DMS153 treated with DMSO at 0.1 percent for 48 hours (cell line): Measurements from ENCODE around the gene FCMR.

ENCODE experiments used
- DNase-seq: peaks from one replicate; lab custom pipeline; 2025; ENCODE audit not compliant: unreplicated experiment; lab: John Stamatoyannopoulos, UW

FCMR gene

GRCh38 chr1:206951318-206952100 is 29.8 kb upstream of the FCMR start:
- no peak for DNase-seq

GRCh38 chr1:206949641-206950040 is 27.9 kb upstream of the FCMR start:
- no peak for DNase-seq

GRCh38 chr1:206949208-206949607 is 27.5 kb upstream of the FCMR start:
- no peak for DNase-seq

- DNase-seq: no peak
These were observed 25.5 kb upstream of the FCMR start for GRCh38 chr1:206947255-206947654.

- DNase-seq: no peak
These were observed 24.5 kb upstream of the FCMR start, which contains the start of gene PIGR for GRCh38 chr1:206946261-206946660. PIGR (minus strand) TSS chr1:206946466; CDS start chr1:206940531, 5,935 bp downstream.

GRCh38 chr1:206945779-206946178 is 24.0 kb upstream of the FCMR start:
- DNase-seq: no peak

GRCh38 chr1:206944703-206945102 is 23.0 kb upstream of the FCMR start:
- DNase-seq: no peak

GRCh38 chr1:206941766-206942418 is 20.2 kb upstream of the FCMR start:
- no peak for DNase-seq

GRCh38 chr1:206940588-206940936 is 18.8 kb upstream of the FCMR start:
- DNase-seq: no peak

- DNase-seq: no peak
These were observed 18.3 kb upstream of the FCMR start for GRCh38 chr1:206939841-206940587.

GRCh38 chr1:206939131-206939530 is 17.4 kb upstream of the FCMR start:
- no peak for DNase-seq

- DNase-seq: no peak
These were observed 15.7 kb upstream of the FCMR start for GRCh38 chr1:206937425-206937824.

GRCh38 chr1:206935491-206936067 is 13.8 kb upstream of the FCMR start:
- no peak for DNase-seq

GRCh38 chr1:206933333-206933945 is 11.7 kb upstream of the FCMR start:
- no peak for DNase-seq

- no peak for DNase-seq
These were observed 10.4 kb upstream of the FCMR start for GRCh38 chr1:206932177-206932576.

- DNase-seq: no peak
These were observed 10.0 kb upstream of the FCMR start for GRCh38 chr1:206931709-206932108.

GRCh38 chr1:206930210-206930798 is 8.6 kb upstream of the FCMR start:
- DNase-seq: no peak

- no peak for DNase-seq
These were observed 7.8 kb upstream of the FCMR start for GRCh38 chr1:206929524-206929923.

- no peak for DNase-seq
These were observed 4.5 kb upstream of the FCMR start for GRCh38 chr1:206926286-206926685.

- no peak for DNase-seq
These were observed 3.5 kb upstream of the FCMR start for GRCh38 chr1:206925106-206925736.
